Islet precursor cell (in vitro differentiated cells): ENCODE results near the gene FAM107B.
"Not testable (repeated sequence)": the region's sequence is repeated elsewhere in the genome, so short reads cannot be mapped to it uniquely, and the experiment has no call there.

Experiments used
- DNase-seq: peaks from one replicate; pipeline ENCODE4 v3.0.0-alpha.2; 2018

The FAM107B gene

DNA sequence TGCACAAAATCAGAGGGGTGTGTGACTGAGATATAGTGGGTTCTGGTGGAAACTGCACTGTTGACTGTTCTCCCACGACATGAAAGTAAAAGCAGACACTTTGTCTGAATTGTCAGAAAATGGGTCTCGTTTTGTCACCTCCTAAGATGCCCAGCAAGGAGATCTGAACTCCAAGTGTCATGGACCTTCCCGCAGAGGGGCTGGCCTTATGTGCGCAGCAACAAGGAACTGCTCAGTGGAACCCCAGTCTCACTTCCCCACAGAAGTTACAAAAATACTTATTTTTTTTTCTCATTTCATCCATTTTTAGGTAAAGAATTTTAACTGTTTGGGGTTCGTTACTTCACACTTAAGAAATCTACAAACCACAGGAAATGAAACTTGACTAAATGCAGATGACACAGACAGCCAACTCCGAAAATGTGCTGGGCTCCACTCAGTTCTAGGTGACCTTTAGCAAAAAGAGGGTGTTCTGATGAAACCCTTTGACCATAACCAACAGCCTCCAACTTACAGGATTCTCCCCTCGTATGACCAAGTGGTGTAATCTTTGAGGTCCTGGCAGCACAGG, 115.0 kb downstream of the FAM107B start:
- no peak for DNase-seq

DNA sequence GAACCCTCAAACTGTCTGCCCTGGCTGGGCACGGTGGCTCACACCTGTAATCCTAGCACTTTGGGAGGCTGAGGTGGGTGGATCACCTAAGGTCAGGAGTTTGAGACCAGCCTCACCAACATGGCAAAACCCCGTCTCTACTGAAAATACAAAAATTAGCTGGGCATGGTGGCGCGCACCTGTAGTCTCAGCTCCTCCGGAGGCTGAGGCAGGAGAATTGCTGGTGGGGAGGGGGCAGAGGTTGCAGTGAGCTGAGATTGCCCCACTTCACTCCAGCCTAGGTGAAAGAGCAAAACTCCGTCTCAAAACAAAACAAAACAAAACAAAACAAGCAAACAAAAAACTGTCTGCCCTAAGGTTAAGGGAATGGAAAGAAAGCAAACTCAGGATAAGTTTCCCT, 115.6 kb downstream of the FAM107B start:
- not testable (repeated sequence) for DNase-seq

DNA sequence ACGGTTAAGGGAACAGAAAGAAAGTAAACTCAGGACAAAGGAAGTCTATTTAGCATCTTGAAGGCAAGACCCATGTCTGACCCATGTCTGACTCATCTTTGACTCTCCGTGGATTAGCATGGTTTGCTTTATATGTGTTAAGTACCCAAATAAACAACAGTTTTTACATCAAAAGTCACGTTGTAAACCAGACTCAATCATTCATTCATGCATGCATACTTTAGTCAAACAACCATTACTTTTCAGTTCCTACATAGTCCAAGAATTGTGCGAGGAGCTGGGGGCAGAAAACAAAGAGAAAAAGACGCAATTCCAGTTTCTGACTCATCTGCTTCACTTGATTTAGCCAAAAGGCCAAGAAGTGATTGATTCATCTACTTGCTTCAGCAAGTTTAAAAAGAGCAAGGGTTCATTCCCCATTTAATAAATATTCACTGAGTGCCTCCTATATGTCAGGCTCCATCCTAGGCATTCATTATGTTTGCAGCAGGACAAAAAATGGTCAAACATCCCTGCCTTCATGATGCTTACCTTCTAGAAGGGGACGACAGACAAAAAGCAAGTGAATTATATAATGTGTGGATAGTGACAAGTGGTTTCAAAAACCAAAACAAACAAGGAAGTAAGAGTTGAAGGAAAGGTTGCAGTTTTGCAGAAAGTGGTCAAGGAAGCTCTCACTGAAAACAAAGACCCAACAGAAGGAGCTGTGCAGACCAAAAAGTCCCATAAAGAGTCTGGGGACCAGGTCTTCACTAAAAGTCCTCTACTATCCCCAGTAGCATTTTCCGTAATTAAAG, 116.2 kb downstream of the FAM107B start:
- no peak for DNase-seq

DNA sequence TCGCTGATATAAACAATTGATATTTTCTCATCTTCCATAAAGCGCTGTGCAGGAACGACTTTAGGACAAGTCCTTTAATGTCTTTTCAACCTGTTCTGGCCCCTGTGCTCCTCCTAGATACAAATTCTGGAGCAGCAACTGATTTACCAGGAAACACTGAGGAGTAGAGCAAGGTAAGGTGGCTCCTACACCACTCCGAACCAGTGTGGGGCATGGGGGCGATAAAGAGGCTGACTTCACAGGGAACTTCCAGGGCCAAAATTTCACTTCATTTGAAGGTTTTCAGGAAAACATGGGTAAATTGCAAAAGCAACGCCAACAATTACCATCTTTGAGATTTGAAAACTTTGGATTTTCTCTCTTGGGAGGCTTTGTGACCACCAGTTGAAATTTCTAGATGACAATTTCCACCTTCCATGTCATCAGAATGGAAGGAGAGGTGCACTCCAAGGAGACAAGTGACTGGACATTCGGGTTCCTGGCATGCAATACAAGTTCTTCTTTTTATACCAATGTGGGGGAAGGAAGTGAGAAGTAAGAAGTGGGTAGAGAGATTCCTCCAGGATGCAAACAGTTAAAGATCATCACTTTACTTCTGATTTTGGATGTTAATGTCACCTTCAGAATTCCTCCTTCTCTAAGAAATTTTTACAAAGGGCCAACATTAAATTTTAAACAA, 118.5 kb downstream of the FAM107B start:
- no peak for DNase-seq

DNA sequence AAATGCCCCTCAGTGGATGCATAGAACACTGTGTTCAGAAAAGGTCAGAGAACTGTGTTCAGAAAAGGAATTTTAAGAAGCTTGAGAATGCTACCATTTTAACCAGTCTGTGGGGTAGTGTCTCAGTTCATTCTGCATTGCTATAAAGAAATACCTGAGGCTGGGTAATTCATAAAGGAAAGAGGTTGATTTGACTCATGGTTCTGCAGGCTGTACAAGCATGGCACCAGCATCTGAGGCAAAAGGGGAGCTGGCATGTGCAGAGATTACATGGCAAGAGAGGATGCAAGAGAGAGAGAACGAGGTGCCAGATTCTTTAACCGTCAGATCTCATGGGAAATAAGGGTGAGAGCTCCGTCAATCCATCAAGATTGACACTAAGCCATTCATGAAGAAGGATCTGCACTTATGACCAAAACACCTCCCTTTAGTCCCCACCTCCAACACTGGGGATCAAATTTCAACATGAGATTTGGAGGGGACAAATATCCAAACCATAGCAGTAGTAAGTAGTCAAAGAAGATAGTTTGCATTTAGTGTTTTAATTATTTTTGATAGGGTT, 119.8 kb downstream of the FAM107B start:
- DNase-seq = no peak

DNA sequence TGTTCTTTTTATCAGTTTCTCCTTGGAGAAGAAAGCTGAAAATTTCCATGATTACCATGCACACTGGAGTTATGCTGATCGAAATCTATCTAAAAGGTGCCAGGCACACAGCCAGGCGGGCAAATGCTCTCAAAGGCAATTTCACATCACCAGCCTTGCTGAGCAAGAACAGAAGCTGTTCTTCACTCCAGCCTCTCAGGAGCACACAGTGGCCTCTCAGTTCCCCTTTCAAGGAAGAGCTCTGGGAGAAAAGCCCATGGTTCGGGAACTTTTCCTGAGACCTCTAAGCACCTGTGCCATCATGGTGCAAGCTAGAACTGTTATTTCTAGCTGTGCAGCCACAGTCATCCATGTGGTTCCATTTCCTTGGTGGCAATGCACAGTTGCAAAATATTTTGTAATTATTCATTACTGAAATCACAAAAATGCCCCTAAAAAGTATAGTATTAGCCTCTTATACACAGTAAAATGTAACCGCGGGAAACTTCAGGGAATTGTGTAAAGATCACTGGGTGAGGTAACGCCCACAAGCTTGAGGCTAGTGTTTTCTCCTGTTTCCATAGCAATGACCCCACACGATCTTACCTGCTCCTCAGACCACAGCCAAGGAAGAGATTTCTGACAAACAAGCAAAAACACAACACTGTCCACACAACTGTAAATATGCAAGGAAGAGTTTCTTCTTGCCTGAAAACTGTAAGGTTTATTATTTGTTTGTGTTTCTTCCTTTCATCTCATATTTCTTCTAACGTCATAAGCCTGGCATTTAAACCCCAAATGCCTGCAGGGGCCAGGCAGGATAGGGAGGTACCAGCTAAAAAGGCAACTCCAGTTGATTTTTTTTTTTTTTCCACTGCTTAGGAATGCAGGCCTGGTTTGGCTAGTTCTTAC, 121.2 kb downstream of the FAM107B start:
- peak; percentile 85 for DNase-seq

DNA sequence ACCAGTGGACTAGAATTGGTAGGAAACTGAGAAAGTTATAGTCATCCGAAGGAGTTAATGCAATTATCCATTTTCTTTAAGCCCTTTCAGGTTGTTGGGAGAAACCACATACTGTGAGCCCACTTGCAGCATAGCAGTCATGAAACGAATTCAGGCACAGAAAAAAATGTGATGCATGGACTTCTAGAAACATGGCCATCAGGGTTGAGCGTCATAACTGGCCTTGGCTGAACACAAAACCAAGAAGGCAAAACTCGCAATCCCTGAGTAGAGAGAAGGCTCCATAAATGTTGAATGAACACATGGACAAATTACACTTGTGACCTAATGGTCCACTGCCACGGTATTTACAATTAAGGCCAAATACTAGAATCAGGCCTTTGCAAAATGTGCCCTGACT, 121.9 kb downstream of the FAM107B start:
- no peak for DNase-seq

DNA sequence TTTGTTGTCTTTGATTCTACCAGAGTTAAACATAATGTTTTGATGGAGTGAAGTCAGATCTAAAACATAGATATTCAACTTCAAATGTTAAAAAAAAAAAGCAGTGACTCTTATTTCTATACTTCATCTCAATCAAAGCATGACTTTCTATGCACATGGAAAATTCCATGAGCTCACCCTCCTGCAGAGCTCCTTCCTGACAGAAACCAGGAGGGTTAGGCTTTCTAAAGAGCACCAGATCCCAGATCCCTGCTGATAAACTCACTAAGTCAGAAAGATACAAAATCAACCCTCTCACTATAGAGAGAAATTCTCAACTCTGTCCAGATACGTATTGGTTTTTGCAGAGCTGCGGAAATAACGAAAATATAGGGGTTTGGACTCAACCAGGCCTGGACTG, 122.6 kb downstream of the FAM107B start:
- DNase-seq = no peak

DNA sequence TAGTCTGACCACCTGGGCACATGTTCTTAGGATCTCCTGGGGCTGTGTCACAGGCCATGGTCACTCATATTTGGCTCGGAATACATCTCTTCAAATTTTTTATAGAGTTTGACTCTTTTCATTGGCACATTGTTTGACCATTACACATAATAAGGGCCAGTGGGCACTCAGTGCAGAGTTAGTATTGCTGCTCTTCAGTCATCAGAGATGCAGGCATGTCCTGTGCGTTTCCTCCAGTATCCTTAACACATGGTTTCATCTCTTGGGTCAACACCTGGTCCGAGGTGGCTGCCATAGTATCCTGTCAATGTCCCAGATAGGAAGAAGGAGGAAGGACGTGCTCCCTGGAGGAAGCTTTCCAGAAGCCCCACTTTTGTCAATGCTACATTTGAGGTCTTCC, 125.0 kb downstream of the FAM107B start:
- no peak for DNase-seq

DNA sequence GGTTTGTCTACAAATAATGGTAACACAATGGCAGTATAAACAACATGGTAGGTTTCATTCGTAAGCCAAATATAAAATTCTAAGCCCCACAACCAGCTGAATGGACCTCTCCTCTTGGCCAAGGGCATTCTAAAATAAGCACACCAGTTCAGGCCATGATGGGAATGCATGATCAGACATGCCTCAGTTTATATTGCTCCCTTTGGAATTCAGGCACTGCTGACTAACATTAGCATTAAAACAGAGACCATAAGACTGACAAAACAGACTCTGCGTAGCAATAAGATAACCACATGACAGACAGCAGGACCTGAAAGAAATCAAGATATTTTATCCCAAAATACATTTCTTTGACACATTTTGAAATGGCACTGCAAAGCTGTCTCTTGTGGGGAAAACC, 125.8 kb downstream of the FAM107B start:
- no peak for DNase-seq

DNA sequence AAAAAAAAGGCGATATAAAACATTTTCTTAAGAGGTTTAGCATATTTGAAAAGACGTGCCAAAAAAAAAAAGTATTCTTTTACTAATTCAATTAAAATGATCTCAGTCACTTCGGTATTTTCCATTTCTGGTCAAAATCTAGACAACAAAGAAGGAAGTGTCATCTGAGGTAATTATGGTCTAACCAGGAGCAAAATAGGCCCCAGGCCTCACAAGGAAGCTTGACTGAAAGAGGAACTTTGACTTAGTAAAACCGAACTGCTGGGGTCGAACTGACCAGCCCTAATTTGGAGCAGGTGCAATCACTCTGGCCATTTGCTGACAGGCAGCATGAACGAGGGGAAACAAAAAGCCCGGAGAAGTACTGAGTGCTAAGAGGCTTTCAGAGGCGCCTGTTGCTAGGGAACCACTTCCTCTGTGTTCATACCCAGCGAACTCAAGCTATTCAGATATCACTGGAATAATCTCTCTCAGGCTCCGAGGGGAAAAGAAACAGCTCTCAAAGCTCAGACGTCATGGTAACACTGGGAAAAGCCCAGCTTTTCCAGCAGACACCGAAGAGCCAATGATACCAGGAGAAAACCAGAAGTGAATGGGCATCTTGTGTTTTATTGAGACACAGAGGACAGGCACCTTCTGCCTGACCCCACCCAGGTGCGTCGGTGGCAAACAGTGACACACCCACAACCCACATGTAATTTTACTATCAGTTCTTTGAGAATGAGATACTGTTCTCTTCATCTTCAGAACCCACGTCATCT, 126.5 kb downstream of the FAM107B start:
- peak; percentile 89 for DNase-seq

DNA sequence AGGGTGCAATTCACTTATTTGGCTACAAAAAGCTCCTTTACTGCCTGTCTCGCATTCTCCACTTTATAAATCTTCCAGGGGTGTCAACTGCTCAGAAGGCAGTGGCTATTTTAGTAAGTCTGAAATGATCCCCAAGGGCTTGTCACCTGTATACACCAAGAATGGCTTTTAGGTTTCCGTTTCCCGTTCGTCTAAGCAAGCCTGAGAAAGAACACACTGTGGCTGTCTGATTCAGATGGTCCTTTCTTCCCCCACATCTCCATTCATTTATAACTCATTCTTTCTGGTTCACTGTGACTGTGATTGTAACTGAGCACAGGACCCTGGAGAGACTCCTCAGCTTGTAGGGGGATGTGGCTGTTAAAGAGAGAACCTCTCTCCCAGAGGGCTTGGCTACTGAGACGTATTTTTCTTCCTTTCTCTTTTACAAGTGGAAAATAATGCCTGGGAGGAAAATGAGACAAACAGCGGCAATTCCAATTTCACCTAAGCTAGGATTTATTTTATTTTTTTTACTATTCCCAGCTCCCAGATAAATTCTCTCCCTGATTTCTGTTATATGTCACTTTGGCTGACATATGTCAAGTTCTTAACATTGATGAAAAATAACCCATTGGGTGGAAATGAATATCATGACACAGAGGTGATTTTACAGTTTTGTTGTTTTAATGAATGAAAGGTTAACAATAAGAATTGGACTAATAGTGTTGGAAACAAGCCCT, 129.3 kb downstream of the FAM107B start:
- DNase-seq = no peak

DNA sequence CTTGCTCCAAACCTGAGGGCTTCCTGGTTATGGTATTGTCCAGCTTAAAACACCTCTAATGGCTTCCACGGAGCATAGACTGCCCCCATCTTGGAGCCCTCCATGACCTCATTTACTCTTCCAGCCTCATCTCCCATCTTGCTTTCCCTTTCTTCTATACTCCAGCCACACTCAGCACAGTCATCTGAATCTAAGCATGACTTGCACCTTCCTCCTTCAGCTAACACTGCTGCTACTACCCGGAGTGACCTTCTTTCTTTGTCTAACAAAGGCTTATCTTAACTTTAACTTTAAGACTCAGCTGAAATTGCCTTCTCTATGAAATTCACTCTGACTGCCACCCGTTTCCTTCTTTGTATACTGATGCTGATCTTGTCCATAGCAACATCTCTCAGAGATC, 135.1 kb downstream of the FAM107B start:
- no peak for DNase-seq

DNA sequence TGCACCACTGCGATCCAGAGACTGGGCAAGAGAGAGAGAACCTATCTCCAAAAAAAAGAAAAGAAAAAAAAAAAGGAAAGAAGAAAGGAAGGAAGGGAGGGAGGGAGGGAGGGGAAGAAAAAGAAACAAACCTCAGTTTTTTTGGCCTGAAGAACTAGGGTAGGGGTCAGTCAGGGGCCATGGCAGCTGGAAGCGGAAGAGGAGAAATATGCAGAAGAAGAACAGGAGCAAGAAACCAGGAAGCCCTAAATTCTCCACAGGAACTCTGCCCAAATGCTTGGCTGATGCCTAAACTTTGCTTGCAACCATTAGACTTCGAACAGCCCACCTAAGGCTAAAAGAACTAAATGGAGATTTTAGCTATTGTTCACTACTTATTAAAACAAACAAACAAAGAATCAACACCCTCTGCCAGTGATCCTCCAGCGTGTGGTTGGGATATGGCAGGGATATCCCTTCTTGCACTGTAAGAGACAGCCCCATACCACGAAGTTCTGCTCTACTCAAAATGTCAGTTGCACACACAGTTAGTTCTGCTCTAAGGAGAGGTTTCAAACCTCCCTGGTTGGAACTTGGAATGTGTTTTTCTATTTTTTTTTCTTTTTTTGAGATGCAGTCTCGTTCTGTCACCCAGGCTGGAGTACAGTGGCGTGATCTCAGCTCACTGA, 139.5 kb downstream of the FAM107B start:
- DNase-seq = no peak

DNA sequence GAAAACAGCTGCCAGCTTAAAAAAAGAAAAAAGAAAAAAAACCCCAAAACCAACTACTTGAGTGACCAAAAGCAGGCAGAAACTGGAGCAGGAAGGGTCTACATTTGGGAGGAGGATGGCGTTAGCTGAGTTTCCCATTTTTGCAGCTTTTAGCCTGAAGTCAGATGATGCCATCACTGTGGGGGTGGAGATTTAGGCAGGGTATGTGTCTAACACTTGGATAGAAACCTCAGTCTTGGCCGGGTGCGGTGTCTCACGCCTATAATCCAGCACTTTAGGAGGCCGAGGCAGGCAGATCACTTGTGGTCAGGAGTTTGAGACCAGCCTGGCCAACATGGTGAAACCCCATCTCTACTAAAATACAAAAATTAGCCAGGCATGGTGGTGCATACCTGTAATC, 140.1 kb downstream of the FAM107B start:
- not testable (repeated sequence) for DNase-seq

DNA sequence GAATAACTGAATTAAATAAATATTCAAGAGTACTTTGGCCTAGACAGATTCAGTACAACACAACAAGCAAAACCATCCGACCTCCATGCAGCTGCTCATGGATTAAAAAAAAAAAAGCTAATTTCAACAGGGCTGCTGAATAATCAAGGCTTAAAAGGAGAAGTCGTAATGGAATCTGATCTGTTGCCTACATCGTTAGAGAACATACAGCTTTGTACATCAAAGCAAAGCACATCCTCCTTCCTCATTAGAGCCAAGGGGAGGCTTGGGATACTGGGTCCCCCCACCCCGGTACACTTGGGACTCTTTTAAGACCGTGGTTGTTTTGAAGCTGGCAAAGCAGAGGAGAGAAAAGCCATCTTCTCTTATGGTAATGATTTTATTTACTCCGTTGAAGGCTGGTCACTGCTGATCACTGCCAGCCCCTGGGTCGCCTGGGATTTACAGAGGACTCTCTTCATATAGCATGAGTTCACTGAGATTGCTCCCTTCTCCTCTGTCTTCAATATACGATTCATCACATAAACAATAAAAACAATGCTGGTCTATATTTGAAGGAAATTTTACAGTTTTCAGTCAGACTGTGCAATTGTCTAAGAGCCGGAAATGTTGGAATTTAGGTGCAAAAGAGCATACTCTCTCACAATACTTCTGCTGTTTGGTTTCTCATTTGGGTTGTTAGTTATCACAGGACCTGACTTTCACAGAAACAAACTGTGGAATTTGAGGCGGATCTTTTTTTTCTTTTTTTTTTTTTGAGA, 148.8 kb downstream of the FAM107B start:
- no peak for DNase-seq

DNA sequence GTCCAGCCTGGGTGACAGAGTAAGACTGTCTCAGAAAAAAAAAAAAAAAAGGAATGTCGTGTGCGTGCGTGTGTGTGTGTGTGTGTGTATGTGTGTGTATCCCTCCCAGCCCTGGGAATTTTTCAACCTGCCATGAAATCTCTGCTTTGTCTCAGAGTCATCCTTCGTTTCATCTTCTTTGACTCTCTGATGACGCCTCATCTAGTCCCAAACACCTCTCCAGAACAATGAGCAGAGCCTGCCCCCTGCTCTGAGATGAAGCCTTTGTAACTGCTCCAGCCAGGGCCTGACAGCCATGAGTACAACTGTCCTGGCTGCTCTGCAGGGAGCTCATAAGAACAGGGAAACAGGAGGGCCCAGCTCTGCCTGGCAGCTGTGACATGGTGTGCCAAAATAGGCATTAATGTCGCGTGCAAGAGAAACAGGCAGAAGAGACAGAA, 149.5 kb downstream of the FAM107B start:
- DNase-seq = no peak

DNA sequence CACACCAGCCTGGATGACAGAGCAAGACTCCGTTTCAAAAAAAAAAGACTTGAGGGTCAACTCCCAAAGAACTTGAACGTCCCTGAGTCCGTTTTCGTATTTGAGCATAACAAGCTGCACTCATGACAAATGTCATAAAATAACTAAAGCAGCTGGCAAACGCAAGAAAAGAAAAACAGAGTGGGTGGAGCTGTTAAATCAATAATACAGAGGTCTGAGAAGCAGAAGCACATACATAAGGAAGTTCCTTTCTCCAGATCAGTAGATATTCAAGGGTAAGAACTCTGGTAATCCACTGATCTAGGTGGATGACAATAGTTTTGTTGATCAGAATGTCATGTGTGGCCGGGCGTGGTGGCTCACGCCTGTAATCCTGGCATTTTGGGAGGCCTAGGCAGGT, 150.1 kb downstream of the FAM107B start:
- DNase-seq = no peak

DNA sequence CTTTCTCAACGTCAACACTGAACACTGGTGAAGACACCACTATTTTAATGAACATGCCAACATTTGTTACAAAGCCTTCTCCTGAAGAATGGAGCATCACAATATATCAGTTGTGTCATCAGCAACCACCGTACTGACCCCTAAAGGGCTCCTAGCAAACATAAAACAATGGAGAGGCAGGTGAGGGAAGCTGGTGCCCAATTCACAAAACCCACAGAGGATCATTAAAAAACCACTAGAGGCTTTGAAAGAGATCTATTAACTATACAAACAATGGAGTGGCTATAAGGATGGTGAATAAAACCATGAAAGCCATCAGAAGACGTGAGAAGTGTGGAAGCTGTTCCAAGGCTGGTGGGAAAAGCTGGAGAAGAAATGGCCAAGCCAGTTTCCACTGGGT, 150.8 kb downstream of the FAM107B start:
- DNase-seq = no peak

DNA sequence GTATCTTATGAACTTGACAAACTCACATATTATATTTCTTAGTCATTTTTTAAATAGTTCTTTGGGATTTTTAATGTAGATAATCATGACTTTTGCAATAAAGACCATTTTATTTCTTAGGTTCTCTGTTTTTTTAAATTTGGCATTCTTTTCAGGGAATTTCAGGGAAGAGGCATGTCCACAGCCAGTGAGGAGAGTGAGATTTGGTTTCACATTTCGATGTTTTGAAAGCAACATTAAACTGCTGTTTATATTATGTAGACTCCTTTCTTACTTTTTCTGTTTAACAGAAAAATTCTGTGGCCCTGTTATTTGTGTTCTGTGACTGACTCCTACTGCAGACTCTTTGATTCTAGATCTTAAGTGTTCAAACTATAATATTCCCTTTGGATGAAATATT, 153.7 kb downstream of the FAM107B start:
- no peak for DNase-seq
